Right lobe of liver (tissue), 4 donors: Measurements from ENCODE around the gene PAXX.

Source experiments
- CTCF ChIP-seq, 4 donors: fragments of 200-600 bp in 3 of 4; fragments of 450-650 bp in 1 of 4; IDR thresholded peaks; one replicate each; pipeline versions ENCODE4 v1.5.1 to v1.8.0; 2016 to 2022; ENCODE audit warnings: antibody characterized with exemption in 4 of 4, mild to moderate bottlenecking in 2 of 4
- POLR2A ChIP-seq: fragments of 450-650 bp; IDR thresholded peaks from one replicate; pipeline ENCODE4 v1.6.1; 2017; ENCODE audit warnings: antibody characterized with exemption, mild to moderate bottlenecking
- donor health status: DM: no; HTN: no; CAD: no.
- donor health status: DM: no; HTN: no; CAD: no.
- donor health status: DM: no; HTN: yes; CAD: no.

- no peak for TF ChIP-seq POLR2A
- TF ChIP-seq CTCF (IDR thresholded peaks at IDR 0.05): no peak
Observed at GRCh38 chr9:136992819-136993369, 672 bp downstream of the PAXX start.
